ENCODE data around the gene SERPINA5. TPM values are rescaled to one million over a fixed set of nuclear protein-coding genes. Genes with fewer than 3 reads are reported as not detected.

SERPINA5 gene
- total RNA-seq, 6 experiments from 2014 or later, result 24.7 to 317 (median 167) TPM

- Histone ChIP-seq H3K4me3 (no peak overlapping the region), H3K27me3 (no peaks in the 10 kb centered on the region), H3K9me3 (no peaks in the 10 kb centered on the region), H3K36me3 (no peaks in the 10 kb centered on the region), H3K4me1 (peaks cover 0 to 10% (median 0%) of the 10 kb centered on the region in 4 donors), H3K27ac (no peak overlapping the region)
- no peak for DNase-seq
- ATAC-seq, result no peak
- WGBS (ENCODE audit: insufficient coverage, low coverage, low lambda C conversion rate, missing lambda C conversion rate), result 78% methylated on average over 6 of the region's 6 CpGs
- TF ChIP-seq, protein P1, sequence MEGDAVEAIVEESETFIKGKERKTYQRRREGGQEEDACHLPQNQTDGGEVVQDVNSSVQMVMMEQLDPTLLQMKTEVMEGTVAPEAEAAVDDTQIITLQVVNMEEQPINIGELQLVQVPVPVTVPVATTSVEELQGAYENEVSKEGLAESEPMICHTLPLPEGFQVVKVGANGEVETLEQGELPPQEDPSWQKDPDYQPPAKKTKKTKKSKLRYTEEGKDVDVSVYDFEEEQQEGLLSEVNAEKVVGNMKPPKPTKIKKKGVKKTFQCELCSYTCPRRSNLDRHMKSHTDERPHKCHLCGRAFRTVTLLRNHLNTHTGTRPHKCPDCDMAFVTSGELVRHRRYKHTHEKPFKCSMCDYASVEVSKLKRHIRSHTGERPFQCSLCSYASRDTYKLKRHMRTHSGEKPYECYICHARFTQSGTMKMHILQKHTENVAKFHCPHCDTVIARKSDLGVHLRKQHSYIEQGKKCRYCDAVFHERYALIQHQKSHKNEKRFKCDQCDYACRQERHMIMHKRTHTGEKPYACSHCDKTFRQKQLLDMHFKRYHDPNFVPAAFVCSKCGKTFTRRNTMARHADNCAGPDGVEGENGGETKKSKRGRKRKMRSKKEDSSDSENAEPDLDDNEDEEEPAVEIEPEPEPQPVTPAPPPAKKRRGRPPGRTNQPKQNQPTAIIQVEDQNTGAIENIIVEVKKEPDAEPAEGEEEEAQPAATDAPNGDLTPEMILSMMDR (IDR thresholded peaks at IDR 0.05), result no peak
- TF ChIP-seq POLR2A (IDR thresholded peaks at IDR 0.05), result no peak
- intact Hi-C loops (cut with DNase I), result no loop called here
Measured at GRCh38 chr14:94538070-94538740, 43.0 kb upstream of the SERPINA5 start.

DNA sequence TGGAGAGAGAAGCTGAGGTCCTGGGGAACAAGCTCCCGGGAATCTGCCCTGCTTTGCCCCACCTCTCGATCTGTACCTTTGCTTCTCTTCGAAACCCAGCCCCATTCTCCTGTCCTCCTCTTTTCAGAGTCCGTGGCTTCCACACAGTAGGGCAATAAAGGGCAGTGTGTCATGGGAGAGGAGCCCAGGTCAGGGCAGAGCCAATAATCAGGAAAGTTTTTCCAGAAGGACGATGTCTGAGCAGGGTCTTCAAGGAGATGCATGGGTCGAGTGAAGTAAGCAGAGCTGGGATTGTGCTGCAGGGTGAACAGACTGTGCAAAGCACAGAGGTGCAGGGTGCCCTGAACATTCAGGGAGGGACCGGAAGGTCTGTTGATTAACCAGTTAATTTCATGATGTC is 42.0 kb upstream of the SERPINA5 start:
- no peak for TF ChIP-seq POLR2A (IDR thresholded peaks at IDR 0.05)
- TF ChIP-seq, protein P1 (IDR thresholded peaks at IDR 0.05), result no peak
- peaks cover 0 to 10% (median 0%) of the 10 kb centered on the region in 4 donors for H3K4me1 ChIP-seq
- ATAC-seq (no peak), DNase-seq (no peak)
- no peaks in the 10 kb centered on the region for H3K9me3 ChIP-seq
- 76% methylated on average over 5 of the region's 7 CpGs for WGBS (ENCODE audit: insufficient coverage, low coverage, low lambda C conversion rate, missing lambda C conversion rate)
- no peak overlapping the region for H3K4me3 ChIP-seq
- no peak overlapping the region for H3K27ac ChIP-seq
- H3K36me3 ChIP-seq, result no peaks in the 10 kb centered on the region
- H3K27me3 ChIP-seq, result no peaks in the 10 kb centered on the region
- intact Hi-C loops (cut with DNase I), result no loop called here

DNA sequence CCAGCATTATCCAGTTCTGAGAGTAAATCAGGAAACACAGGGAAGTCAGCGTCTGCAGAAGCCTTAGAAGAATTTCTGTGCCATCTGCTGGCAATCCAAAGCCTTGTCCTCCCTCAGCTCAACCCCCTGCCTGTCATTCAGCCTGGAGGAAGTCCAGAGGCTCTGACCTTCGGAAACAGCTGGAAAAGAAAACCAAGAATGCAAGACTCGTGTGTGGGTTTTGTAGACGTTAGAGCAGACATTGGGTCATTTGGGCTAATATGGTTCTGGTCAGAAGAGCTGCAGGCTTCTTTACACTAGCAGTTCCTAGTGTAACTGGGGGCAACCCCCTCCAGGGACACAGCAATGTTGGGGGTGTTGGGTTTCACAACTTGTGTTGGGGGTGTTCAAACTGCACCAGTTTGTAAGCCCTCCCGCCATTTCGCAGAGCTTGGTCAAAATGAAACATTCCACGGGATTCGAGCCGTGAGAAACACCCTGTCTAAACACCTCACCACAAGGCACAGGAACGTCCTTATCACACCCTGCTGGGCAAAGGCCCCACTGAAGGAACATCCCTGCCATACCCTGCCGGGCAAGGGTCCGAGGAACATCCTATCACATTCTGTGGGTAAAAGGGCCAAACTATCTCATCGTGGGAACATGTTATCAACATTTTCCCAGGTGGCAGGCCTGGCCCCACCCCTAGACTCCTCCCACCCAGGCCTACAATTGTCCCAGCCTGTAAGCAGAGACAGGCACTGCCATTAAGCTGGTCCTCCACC is 41.0 kb upstream of the SERPINA5 start:
- Histone ChIP-seq H3K9me3 (no peaks in the 10 kb centered on the region), H3K36me3 (no peaks in the 10 kb centered on the region), H3K27ac (no peak overlapping the region), H3K4me1 (peaks cover 0 to 10% (median 0%) of the 10 kb centered on the region in 4 donors), H3K4me3 (no peak overlapping the region), H3K27me3 (no peaks in the 10 kb centered on the region)
- intact Hi-C loops (cut with DNase I), result loop anchor here (10.0 kb wide), 2 partner anchors 95 to 115 kb away; no protein-coding TSS in a partner anchor
- TF ChIP-seq POLR2A (IDR thresholded peaks at IDR 0.05), result no peak
- TF ChIP-seq, protein P1 (IDR thresholded peaks at IDR 0.05), result peak in 1 of 4 donors; percentile 14
- WGBS (ENCODE audit: insufficient coverage, low coverage, low lambda C conversion rate, missing lambda C conversion rate), result 39% methylated on average over 12 of the region's 13 CpGs
- ATAC-seq (peak; percentile 31 to 52 (median 42)), DNase-seq (no peak)

DNA sequence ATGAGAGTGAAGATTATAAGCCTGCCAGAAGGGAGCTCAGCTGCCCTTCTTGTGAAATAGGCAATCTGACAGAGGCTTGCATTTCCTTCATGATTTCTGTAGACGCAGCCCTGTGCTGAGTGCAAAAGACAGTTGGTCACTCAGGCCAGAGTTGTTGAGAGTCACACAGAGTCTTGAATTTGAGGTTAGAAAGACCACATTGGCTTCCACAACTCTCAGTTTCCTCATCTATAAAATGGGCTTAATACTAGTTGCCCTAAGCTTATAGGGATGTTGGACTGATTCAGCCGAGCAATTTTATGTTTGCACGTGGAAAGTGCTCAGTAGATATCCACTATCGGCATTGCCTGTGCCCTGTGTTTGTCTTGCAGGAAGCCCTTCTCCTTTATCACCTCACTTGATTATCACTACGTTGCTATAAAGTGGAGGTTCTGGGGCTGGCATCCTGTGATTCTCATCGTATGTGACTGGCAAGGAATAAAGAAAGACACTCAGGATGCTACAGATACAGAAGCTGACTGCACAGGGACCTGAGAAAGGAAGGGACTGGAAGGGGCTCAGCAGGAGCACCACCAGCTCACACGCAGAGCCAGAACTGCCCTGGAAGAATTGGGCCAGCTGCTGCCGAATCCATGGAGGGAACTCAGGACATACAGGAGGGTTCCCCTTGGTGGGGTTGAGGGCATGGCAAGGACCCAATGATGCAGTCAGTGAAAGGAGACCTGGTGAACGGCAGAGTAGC is 39.8 kb upstream of the SERPINA5 start:
- DNase-seq (no peak), ATAC-seq (no peak)
- 89% methylated on average over 6 of the region's 9 CpGs for WGBS (ENCODE audit: insufficient coverage, low coverage, low lambda C conversion rate, missing lambda C conversion rate)
- no peak overlapping the region for H3K27ac ChIP-seq
- H3K27me3 ChIP-seq, result no peaks in the 10 kb centered on the region
- TF ChIP-seq, protein P1 (IDR thresholded peaks at IDR 0.05), result no peak
- no peak for TF ChIP-seq POLR2A (IDR thresholded peaks at IDR 0.05)
- intact Hi-C loops (cut with DNase I), result loop anchor here (10.0 kb wide), 2 partner anchors 97 to 117 kb away; no protein-coding TSS in a partner anchor
- H3K4me3 ChIP-seq, result no peak overlapping the region
- H3K9me3 ChIP-seq, result no peaks in the 10 kb centered on the region
- H3K36me3 ChIP-seq, result no peaks in the 10 kb centered on the region
- peaks cover 0 to 10% (median 0%) of the 10 kb centered on the region in 4 donors for H3K4me1 ChIP-seq

Measured in right lobe of liver (tissue), 6 donors.